HepG2 (cell line): Measurements from ENCODE around the gene ABCC8. TPM values are rescaled to one million over a fixed set of nuclear protein-coding genes. Genes with fewer than 3 reads are reported as not detected.

Experiments used
- ATAC-seq: fragments of 200-7000 bp; cut with Tn5 transposase; 3 replicates; pipeline ENCODE4 v1.9.1; 2020; ENCODE audit warnings: mild to moderate bottlenecking, moderate library complexity
- BruUV-seq: library from RNA; stranded (reverse); fragments of 400-500 nt; replicated peaks from 2 replicates; lab custom pipeline; 2021; lab: Mats Ljungman, UMichigan
- CTCF ChIA-PET: fragments of 300-600 bp; formaldehyde crosslinking; extraction: SDS; loops from one replicate; lab custom pipeline; 2021; ENCODE audit warnings: low total read pairs, inconsistent platforms, low intra/inter-chr PET ratio; lab: Yijun Ruan, JAX
- POLR2A ChIA-PET: fragments of 350-600 bp; sonication (Branson Sonifier 250); formaldehyde crosslinking; loops from one replicate; lab custom pipeline; 2020; ENCODE audit warnings: antibody characterized with exemption, inconsistent platforms; lab: Yijun Ruan, JAX
- DNase-seq: peaks from one replicate; pipeline ENCODE4 v3.0.0-alpha.2; 2015; ENCODE audit warnings: low spot score
- FAIRE-seq: peaks from 3 replicates; lab custom pipeline; 2011; peaks lifted over from hg19 to GRCh38; lab: Jason Lieb, UNC
- H2AFZ ChIP-seq: one replicate; pipeline ENCODE4 v1.6.1; 2011; ENCODE audit warnings: low read length, inconsistent platforms
- H3K27ac ChIP-seq: fragments of 300-600 bp; 3 replicates; pipeline ENCODE4 v1.8.0; 2011; ENCODE audit warnings: mixed run types, mild to moderate bottlenecking, mixed read lengths, low read length, inconsistent platforms; ENCODE audit not compliant: insufficient read depth; ENCODE audit errors: extremely low read length
- H3K27me3 ChIP-seq, 2 experiments: fragments of 200-600 bp in 1 of 2; 2 replicates in 1 of 2; 3 replicates in 1 of 2; pipeline versions ENCODE4 v1.6.0 to v1.8.0; 2011; ENCODE audit warnings: low read length in 2 of 2, mild to moderate bottlenecking in 2 of 2, moderate library complexity in 2 of 2, inconsistent platforms in 1 of 2; ENCODE audit not compliant: insufficient read depth in 2 of 2, control insufficient read depth in 1 of 2
- H3K36me3 ChIP-seq, 2 experiments: fragments of 200-600 bp in 1 of 2; replicated peaks in 1 of 2; 2 replicates in 1 of 2; 3 replicates in 1 of 2; pipeline versions ENCODE4 v1.5.1 to v1.8.0; 2011; ENCODE audit warnings: low read length in 2 of 2, inconsistent platforms in 1 of 2; ENCODE audit not compliant: insufficient read depth in 2 of 2, control insufficient read depth in 1 of 2
- H3K4me1 ChIP-seq: 2 replicates; pipeline ENCODE4 v1.5.1; 2012; ENCODE audit warnings: low read length, inconsistent platforms; ENCODE audit not compliant: insufficient read depth
- H3K4me2 ChIP-seq: 2 replicates; pipeline ENCODE4 v1.6.0; 2011; ENCODE audit warnings: low read depth, low read length, inconsistent platforms
- H3K4me3 ChIP-seq, 3 experiments: fragments of 200-600 bp in 1 of 3; sonication (generic), shearing (Covaris generic) in 1 of 3; replicated peaks in 1 of 3; 2 replicates each; pipeline ENCODE4 v1.5.1; 2011 to 2016; ENCODE audit warnings: low read length in 3 of 3, inconsistent platforms in 2 of 3, low read depth in 2 of 3, mild to moderate bottlenecking in 2 of 3, control low read depth in 1 of 3, mixed read lengths in 1 of 3; ENCODE audit not compliant: insufficient read depth in 1 of 3
- H3K79me2 ChIP-seq: one replicate; pipeline ENCODE4 v1.6.1; 2011; ENCODE audit warnings: low read length, inconsistent platforms; ENCODE audit not compliant: insufficient read depth
- H3K9ac ChIP-seq: 2 replicates; pipeline ENCODE4 v1.6.0; 2011; ENCODE audit warnings: mild to moderate bottlenecking, low read depth, low read length, inconsistent platforms; ENCODE audit not compliant: insufficient read depth
- H3K9me3 ChIP-seq: 2 replicates; pipeline ENCODE4 v1.5.1; 2012; ENCODE audit warnings: mild to moderate bottlenecking, low read length
- H4K20me1 ChIP-seq: 2 replicates; pipeline ENCODE4 v1.6.0; 2011; ENCODE audit warnings: inconsistent platforms, mild to moderate bottlenecking, low read length, moderate library complexity; ENCODE audit not compliant: insufficient read depth
- CTCF ChIP-seq: sonication (generic); formaldehyde crosslinking; IDR thresholded peaks from 2 replicates; pipeline ENCODE4 v1.5.0; 2020; ENCODE audit warnings: mild to moderate bottlenecking, missing genetic modification reagents, moderate library complexity
- DZIP1 ChIP-seq: sonication (generic); formaldehyde crosslinking; IDR thresholded peaks from 2 replicates; pipeline ENCODE4 v1.5.0; 2020; ENCODE audit warnings: mild to moderate bottlenecking, missing genetic modification reagents
- HCFC1 ChIP-seq: fragments of 150-350 bp; IDR thresholded peaks from 2 replicates; pipeline ENCODE4 v1.6.1; 2014; ENCODE audit warnings: low read depth, low read length
- MAFF ChIP-seq: IDR thresholded peaks from 2 replicates; pipeline ENCODE4 v1.6.1; 2011; ENCODE audit warnings: low read depth, low read length, improper control_type of control experiment
- NCOA2 ChIP-seq: sonication (generic); formaldehyde crosslinking; IDR thresholded peaks from 2 replicates; pipeline ENCODE4 v1.8.0; 2022; ENCODE audit warnings: inconsistent platforms
- PATZ1 ChIP-seq: sonication (generic); formaldehyde crosslinking; IDR thresholded peaks from 2 replicates; pipeline ENCODE4 v1.4.0; 2020; ENCODE audit warnings: missing genetic modification reagents
- PHB2 ChIP-seq: fragments of 450-650 bp; IDR thresholded peaks from 2 replicates; pipeline ENCODE4 v1.6.1; 2018; ENCODE audit not compliant: partially characterized antibody
- RORA ChIP-seq: sonication (generic); formaldehyde crosslinking; IDR thresholded peaks from 2 replicates; pipeline ENCODE4 v1.5.0; 2020; ENCODE audit warnings: mild to moderate bottlenecking, missing genetic modification reagents, moderate library complexity
- SIX1 ChIP-seq: sonication (generic); formaldehyde crosslinking; IDR thresholded peaks from 2 replicates; pipeline ENCODE4 v1.4.0; 2020; ENCODE audit warnings: missing genetic modification reagents, borderline replicate concordance
- SOX13 ChIP-seq, 3 experiments: fragments of 450-650 bp in 1 of 3; sonication (generic) in 1 of 3; formaldehyde crosslinking in 1 of 3; IDR thresholded peaks in 2 of 3; conservative IDR thresholded peaks in 1 of 3; 2 replicates each; pipeline versions ENCODE4 v1.5.0 to v1.6.1; 2016 to 2020; ENCODE audit warnings: antibody characterized with exemption in 1 of 3, mild to moderate bottlenecking in 1 of 3, missing compliant biosample characterization in 1 of 3, missing genetic modification reagents in 1 of 3, moderate library complexity in 1 of 3
- ZBTB20 ChIP-seq: sonication (generic); formaldehyde crosslinking; IDR thresholded peaks from 2 replicates; pipeline ENCODE4 v1.8.1; 2023; ENCODE audit warnings: missing genetic modification reagents, low read depth, mild to moderate bottlenecking, borderline replicate concordance
- ZNF232 ChIP-seq: sonication (generic); formaldehyde crosslinking; IDR thresholded peaks from 2 replicates; pipeline ENCODE4 v1.4.0; 2020; ENCODE audit warnings: missing genetic modification reagents, borderline replicate concordance
- ZNF883 ChIP-seq: sonication (generic); formaldehyde crosslinking; IDR thresholded peaks from 2 replicates; pipeline ENCODE4 v1.5.1; 2020; ENCODE audit warnings: mild to moderate bottlenecking, missing genetic modification reagents; ENCODE audit errors: not compliant biosample characterization
- ZSCAN20 ChIP-seq: sonication (generic); formaldehyde crosslinking; IDR thresholded peaks from 2 replicates; pipeline ENCODE4 v1.4.0; 2020; ENCODE audit warnings: missing genetic modification reagents, mild to moderate bottlenecking, borderline replicate concordance
- WGBS: methylation state at CpG from one replicate; pipeline ENCODE4 v1.1.6; 2017; ENCODE audit warnings: low lambda C conversion rate; 5-methylcytosine and 5-hydroxymethylcytosine counted together
- in situ Hi-C: cut with HindIII; loops from 2 replicates; pipeline ENCODE4 v1.10.0; 2017; ENCODE audit warnings: low pct_unique_long_range_greater_than_20kb; ENCODE audit not compliant: extremely low pct_ligation_motif_present
- intact Hi-C: fragments of 100-400 bp; cut with micrococcal nuclease; formaldehyde crosslinking; loops from one replicate; pipeline ENCODE4 v1.10.0; 2022; ENCODE audit not compliant: unreplicated experiment
- polyA plus RNA-seq, 8 experiments: library from polyadenylated mRNA; depleted of rRNA in 3 of 8; stranded (reverse) in 7 of 8; unstranded in 1 of 8; fragments of >200 nt; fragmentation: Illumina TruSeq in 4 of 8; extraction: Trizol in 4 of 8; gene quantifications; 2 replicates each; pipeline versions ENCODE4 v1.2.1 to v1.2.3, GENCODE V29; 2011 to 2016; ENCODE audit warnings: low read depth in 4 of 8, missing spikeins in 1 of 8, mixed read lengths in 1 of 8; ENCODE audit not compliant: insufficient read depth in 1 of 8
- total RNA-seq, 5 experiments: library from RNA; depleted of rRNA; stranded (reverse); fragments of >200 nt; fragmentation: Illumina TruSeq; extraction: Trizol; gene quantifications; 2 replicates each; pipeline ENCODE4 v1.2.3, GENCODE V29; 2016; ENCODE audit warnings: low read depth in 1 of 5

ABCC8 gene
- total and polyA plus RNA-seq, 2 of the 13 experiments (the other 11 are each of a cell fraction or from before 2014, with no cell fraction given) = not detected

GRCh38 chr11:17401841-17402240, 74.8 kb downstream of the ABCC8 start:
- POLR2A ChIA-PET = no interaction called here
- no peak for TF ChIP-seq PHB2
- no peak for TF ChIP-seq CTCF (CRISPR knock-in tag)
- no peak for TF ChIP-seq ZSCAN20
- TF ChIP-seq RORA (CRISPR knock-in tag) = no peak
- no peak for TF ChIP-seq ZBTB20 (CRISPR knock-in tag)
- TF ChIP-seq SOX13 (IDR thresholded peaks at IDR 0.05) = no peak
- TF ChIP-seq SOX13 (CRISPR knock-in tag; conservative IDR thresholded peaks at IDR 0.05 in 1 of 2, IDR thresholded peaks at IDR 0.05 in 1 of 2) = no peak
- no peak for TF ChIP-seq HCFC1
- TF ChIP-seq DZIP1 = no peak
- no peak for TF ChIP-seq PATZ1 (CRISPR knock-in tag)
- TF ChIP-seq ZNF883 (CRISPR knock-in tag) = no peak
- no peak for TF ChIP-seq NCOA2 (CRISPR knock-in tag)
- no peak for TF ChIP-seq SIX1
- TF ChIP-seq MAFF = no peak
- TF ChIP-seq ZNF232 (CRISPR knock-in tag) = no peak
- Histone ChIP-seq H3K27me3 (peaks cover 5 to 42% of the 10 kb centered on the region in 2 experiments; a peak in 3 of 5 replicates), H3K36me3 (no peaks in the 10 kb centered on the region), H3K27ac (no peak overlapping the region), H3K4me1 (peaks cover 14% of the 10 kb centered on the region), H3K4me3 (no peak overlapping the region), H4K20me1 (no peaks in the 10 kb centered on the region), H3K79me2 (no peaks in the 10 kb centered on the region), H3K4me2 (no peak overlapping the region), H3K9me3 (no peaks in the 10 kb centered on the region), H3K9ac (no peak overlapping the region), H2AFZ (no peak overlapping the region)
- FAIRE-seq = no peak
- BruUV-seq = no TSS peak
- intact Hi-C loops = no loop called here
- CTCF ChIA-PET = no interaction called here
- no peak for DNase-seq
- in situ Hi-C loops = no loop called here
- WGBS = 1% methylated on average over 8 of the region's 8 CpGs
- ATAC-seq = no peak
